Trophoblast cell (in vitro differentiated cells and primary cell): Measurements from ENCODE around the gene LHPP.
A peak's percentile ranks its signal among the peaks of the same experiment; 100 is the strongest.

Source experiments
- DNase-seq, 2 donors: peaks; one replicate each; pipeline ENCODE4 v3.0.0-alpha.2; 2016
- H2AFZ ChIP-seq: 2 replicates; pipeline ENCODE4 v1.6.1; 2013; ENCODE audit warnings: low read length, moderate library complexity, mild to moderate bottlenecking; ENCODE audit not compliant: insufficient read depth, poor library complexity
- H2AK5ac ChIP-seq: 2 replicates; pipeline ENCODE4 v1.6.1; 2013; ENCODE audit warnings: mild to moderate bottlenecking, low read length
- H2BK120ac ChIP-seq: 2 replicates; pipeline ENCODE4 v1.6.1; 2013; ENCODE audit warnings: low read length, mild to moderate bottlenecking, moderate library complexity; ENCODE audit not compliant: insufficient read depth, poor library complexity
- H2BK12ac ChIP-seq: 2 replicates; pipeline ENCODE4 v1.6.1; 2013; ENCODE audit warnings: mild to moderate bottlenecking, low read length, moderate library complexity
- H2BK5ac ChIP-seq: 2 replicates; pipeline ENCODE4 v1.6.1; 2013; ENCODE audit warnings: low read length, low read depth, moderate library complexity, mild to moderate bottlenecking; ENCODE audit not compliant: poor library complexity
- H3K14ac ChIP-seq: 2 replicates; pipeline ENCODE4 v1.6.1; 2013; ENCODE audit warnings: mild to moderate bottlenecking, low read length
- H3K18ac ChIP-seq: 2 replicates; pipeline ENCODE4 v1.6.1; 2013; ENCODE audit warnings: mild to moderate bottlenecking, low read length
- H3K23ac ChIP-seq: 2 replicates; pipeline ENCODE4 v1.6.1; 2013; ENCODE audit warnings: low read length
- H3K27ac ChIP-seq: 2 replicates; pipeline ENCODE4 v1.5.1; 2013; ENCODE audit warnings: low read depth, mild to moderate bottlenecking, inconsistent platforms, low read length, moderate library complexity
- H3K27me3 ChIP-seq: 2 replicates; pipeline ENCODE4 v1.6.1; 2013; ENCODE audit warnings: inconsistent platforms, mild to moderate bottlenecking, low read length, moderate library complexity; ENCODE audit not compliant: insufficient read depth
- H3K36me3 ChIP-seq, 2 experiments: 1 replicate in 1 of 2; 2 replicates in 1 of 2; pipeline ENCODE4 v1.6.1; 2013; ENCODE audit warnings: low read length in 2 of 2, mild to moderate bottlenecking in 2 of 2, moderate library complexity in 1 of 2; ENCODE audit not compliant: insufficient read depth in 2 of 2, control insufficient read depth in 1 of 2
- H3K4ac ChIP-seq: 2 replicates; pipeline ENCODE4 v1.6.1; 2013; ENCODE audit warnings: low read depth, mild to moderate bottlenecking, low read length, moderate library complexity
- H3K4me1 ChIP-seq, 2 experiments: 1 replicate in 1 of 2; 2 replicates in 1 of 2; pipeline ENCODE4 v1.6.1; 2013; ENCODE audit warnings: low read length in 2 of 2, mild to moderate bottlenecking in 2 of 2, moderate library complexity in 1 of 2; ENCODE audit not compliant: insufficient read depth in 2 of 2, control insufficient read depth in 1 of 2
- H3K4me2 ChIP-seq: 2 replicates; pipeline ENCODE4 v1.6.1; 2013; ENCODE audit warnings: inconsistent platforms, mild to moderate bottlenecking, low read length, moderate library complexity
- H3K4me3 ChIP-seq: 2 replicates; pipeline ENCODE4 v1.5.1; 2013; ENCODE audit warnings: mild to moderate bottlenecking, low read depth, low read length, inconsistent platforms
- H3K79me1 ChIP-seq: one replicate; pipeline ENCODE4 v1.6.1; 2013; ENCODE audit warnings: low read length
- H3K79me2 ChIP-seq: 2 replicates; pipeline ENCODE4 v1.6.1; 2013; ENCODE audit warnings: low read length, mild to moderate bottlenecking; ENCODE audit not compliant: control insufficient read depth, insufficient read depth, poor library complexity
- H3K9ac ChIP-seq: 2 replicates; pipeline ENCODE4 v1.6.1; 2013; ENCODE audit warnings: mild to moderate bottlenecking, low read length
- H3K9me3 ChIP-seq: 2 replicates; pipeline ENCODE4 v1.6.1; 2013; ENCODE audit warnings: low read depth, mild to moderate bottlenecking, control low read depth, inconsistent platforms, low read length; ENCODE audit not compliant: insufficient read depth
- H4K12ac ChIP-seq: 2 replicates; pipeline ENCODE4 v1.6.1; 2013; ENCODE audit warnings: low read depth, mild to moderate bottlenecking, low read length, moderate library complexity
- H4K8ac ChIP-seq: 2 replicates; pipeline ENCODE4 v1.6.1; 2013; ENCODE audit warnings: low read depth, mild to moderate bottlenecking, low read length, moderate library complexity
- H4K91ac ChIP-seq: one replicate; pipeline ENCODE4 v1.6.1; 2013; ENCODE audit warnings: low read depth, mild to moderate bottlenecking, low read length, moderate library complexity
- WGBS: extraction: QIAGEN DNeasy Blood & Tissue Kit; methylation state at CpG from one replicate; pipeline ENCODE4 v1.1.7; 2013; ENCODE audit warnings: missing lambda C conversion rate; ENCODE audit not compliant: insufficient read length, insufficient coverage; ENCODE audit errors: extremely low coverage; 5-methylcytosine and 5-hydroxymethylcytosine counted together

The LHPP gene

DNA sequence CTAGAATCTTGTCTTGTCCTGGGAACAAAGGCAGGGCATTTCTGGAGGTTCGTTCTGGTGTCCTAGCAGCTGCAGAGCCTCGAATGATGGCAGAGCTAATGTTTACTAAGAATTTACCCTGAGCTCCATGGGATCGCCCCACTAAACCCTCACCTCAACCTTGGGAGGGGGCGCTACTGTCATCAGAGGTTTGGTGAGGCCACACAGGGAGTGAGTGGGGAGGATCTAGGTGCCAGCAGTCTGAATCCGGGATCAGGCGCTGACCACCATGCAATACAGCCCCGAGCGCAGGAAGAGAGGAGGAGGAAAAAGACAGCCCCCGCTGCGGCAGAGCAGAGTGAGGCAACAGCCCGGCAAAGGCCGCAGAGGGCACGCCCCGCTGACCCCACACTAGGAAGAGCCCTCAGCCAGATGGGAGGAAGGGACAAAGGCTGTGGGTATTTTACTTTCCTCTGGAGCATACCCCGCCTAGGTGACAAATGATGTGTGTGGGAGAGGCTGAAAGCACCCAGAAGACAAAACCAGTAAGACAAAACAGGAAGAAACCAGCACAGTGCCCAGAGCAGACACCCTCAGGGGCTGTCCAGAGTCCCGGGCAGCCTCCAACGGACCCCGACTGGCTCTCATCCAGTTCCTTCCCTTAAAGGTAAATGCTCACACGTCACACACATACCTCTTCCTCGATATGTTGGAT is 179.1 kb downstream of the LHPP start:
- no peak overlapping the region for H4K8ac ChIP-seq
- peak overlapping the region; percentile 30 for H3K18ac ChIP-seq
- H3K79me2 ChIP-seq, result peaks cover 4% of the 10 kb centered on the region
- peak; percentile 29 to 55 for DNase-seq
- H3K4me1 ChIP-seq, result peaks cover 15 to 16% of the 10 kb centered on the region in 2 experiments
- no peak overlapping the region for H3K4ac ChIP-seq
- H2AFZ ChIP-seq, result no peak overlapping the region
- WGBS, result no CpG with 5 or more reads among the region's 20 CpGs
- no peak overlapping the region for H2BK12ac ChIP-seq
- H4K12ac ChIP-seq, result no peak overlapping the region
- no peak overlapping the region for H3K4me2 ChIP-seq
- H3K79me1 ChIP-seq, result peaks cover 4% of the 10 kb centered on the region
- H3K9me3 ChIP-seq, result peaks cover 2% of the 10 kb centered on the region
- no peak overlapping the region for H3K23ac ChIP-seq
- peaks cover 0 to 5% of the 10 kb centered on the region in 2 experiments for H3K36me3 ChIP-seq
- no peaks in the 10 kb centered on the region for H3K27me3 ChIP-seq
- peak overlapping the region; percentile 10 for H3K27ac ChIP-seq
- H2BK120ac ChIP-seq, result no peak overlapping the region
- H3K14ac ChIP-seq, result no peak overlapping the region
- H3K9ac ChIP-seq, result no peak overlapping the region
- H2AK5ac ChIP-seq, result no peak overlapping the region
- no peak overlapping the region for H4K91ac ChIP-seq
- no peak overlapping the region for H3K4me3 ChIP-seq
- no peak overlapping the region for H2BK5ac ChIP-seq

DNA sequence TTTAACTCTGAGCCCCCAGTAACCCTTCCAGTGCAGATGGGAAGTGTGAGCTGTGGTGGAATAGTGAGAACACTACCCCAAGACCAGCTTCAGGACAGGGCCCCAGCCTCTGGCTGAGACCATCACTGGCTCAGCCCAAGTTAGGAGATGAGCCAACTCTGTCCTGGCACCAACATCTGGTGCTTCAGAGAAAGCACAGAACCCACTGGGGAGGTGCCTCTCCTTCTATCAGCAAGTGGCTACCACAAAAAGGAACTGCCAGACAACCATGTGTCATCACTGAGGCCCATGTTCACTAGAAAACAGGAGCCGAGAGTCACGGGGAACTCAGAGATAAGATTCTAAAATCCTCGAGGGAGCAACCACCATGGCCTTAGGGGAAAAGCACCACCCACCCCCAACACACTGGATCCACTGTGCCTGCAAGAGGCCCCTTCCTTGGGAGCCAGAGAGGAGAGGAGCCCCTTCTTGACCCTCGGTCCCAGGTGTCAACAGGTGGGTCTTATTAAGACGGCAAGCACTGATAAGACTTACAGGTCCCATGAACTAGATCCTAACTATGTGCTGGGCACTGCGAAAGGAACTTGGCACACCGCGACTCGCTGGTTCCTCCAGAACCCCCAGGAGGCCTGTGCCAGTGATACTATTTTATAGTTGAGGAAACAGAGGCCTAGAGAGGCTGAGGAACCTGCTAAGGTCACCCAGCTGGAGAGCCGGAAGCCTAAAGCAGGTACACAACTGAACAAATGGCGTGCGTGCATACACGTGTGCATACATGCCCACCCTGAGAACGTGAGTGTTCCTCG is 179.9 kb downstream of the LHPP start:
- H3K14ac ChIP-seq, result no peak overlapping the region
- peaks cover 2% of the 10 kb centered on the region for H3K9me3 ChIP-seq
- no peak overlapping the region for H3K23ac ChIP-seq
- H4K12ac ChIP-seq, result no peak overlapping the region
- H3K4me3 ChIP-seq, result no peak overlapping the region
- no peaks in the 10 kb centered on the region for H3K27me3 ChIP-seq
- H3K4me1 ChIP-seq, result peaks cover 15 to 16% of the 10 kb centered on the region in 2 experiments
- H2AFZ ChIP-seq, result no peak overlapping the region
- peaks cover 0 to 5% of the 10 kb centered on the region in 2 experiments for H3K36me3 ChIP-seq
- H2BK12ac ChIP-seq, result no peak overlapping the region
- no peak overlapping the region for H4K91ac ChIP-seq
- H3K79me1 ChIP-seq, result peaks cover 4% of the 10 kb centered on the region
- H2BK120ac ChIP-seq, result no peak overlapping the region
- H3K79me2 ChIP-seq, result peaks cover 4% of the 10 kb centered on the region
- no peak overlapping the region for H2BK5ac ChIP-seq
- no peak overlapping the region for H3K9ac ChIP-seq
- no peak overlapping the region for H2AK5ac ChIP-seq
- no peak overlapping the region for H4K8ac ChIP-seq
- WGBS, result no CpG with 5 or more reads among the region's 15 CpGs
- peak overlapping the region; percentile 10 for H3K27ac ChIP-seq
- peak; percentile 9 to 32 for DNase-seq
- no peak overlapping the region for H3K4me2 ChIP-seq
- H3K18ac ChIP-seq, result no peak overlapping the region
- H3K4ac ChIP-seq, result no peak overlapping the region

GRCh38 chr10:124642088-124642710 is 180.6 kb downstream of the LHPP start:
- H3K79me2 ChIP-seq, result peaks cover 4% of the 10 kb centered on the region
- no CpG with 5 or more reads among the region's 20 CpGs for WGBS
- no peaks in the 10 kb centered on the region for H3K9me3 ChIP-seq
- H2BK5ac ChIP-seq, result no peak overlapping the region
- no peak overlapping the region for H3K18ac ChIP-seq
- no peak overlapping the region for H2AK5ac ChIP-seq
- H3K27ac ChIP-seq, result no peak overlapping the region
- H2BK120ac ChIP-seq, result no peak overlapping the region
- H3K4me3 ChIP-seq, result no peak overlapping the region
- H2BK12ac ChIP-seq, result no peak overlapping the region
- H4K91ac ChIP-seq, result no peak overlapping the region
- DNase-seq, result no peak
- no peak overlapping the region for H4K12ac ChIP-seq
- no peaks in the 10 kb centered on the region for H3K27me3 ChIP-seq
- H3K4me2 ChIP-seq, result no peak overlapping the region
- no peak overlapping the region for H3K14ac ChIP-seq
- H2AFZ ChIP-seq, result no peak overlapping the region
- no peak overlapping the region for H3K9ac ChIP-seq
- H4K8ac ChIP-seq, result no peak overlapping the region
- no peak overlapping the region for H3K4ac ChIP-seq
- peaks cover 4% of the 10 kb centered on the region for H3K79me1 ChIP-seq
- H3K4me1 ChIP-seq, result peaks cover 15 to 16% of the 10 kb centered on the region in 2 experiments
- H3K23ac ChIP-seq, result no peak overlapping the region
- peaks cover 0 to 5% of the 10 kb centered on the region in 2 experiments for H3K36me3 ChIP-seq

- no peak for DNase-seq
- Histone ChIP-seq H3K27me3 (no peaks in the 10 kb centered on the region), H3K79me2 (peaks cover 4% of the 10 kb centered on the region), H3K14ac (no peak overlapping the region), H2AFZ (no peak overlapping the region), H3K23ac (no peak overlapping the region), H3K18ac (no peak overlapping the region), H4K12ac (no peak overlapping the region), H2AK5ac (no peak overlapping the region), H3K4ac (no peak overlapping the region), H2BK12ac (no peak overlapping the region), H2BK5ac (no peak overlapping the region), H3K79me1 (peaks cover 4% of the 10 kb centered on the region), H4K8ac (no peak overlapping the region), H3K4me1 (peaks cover 15 to 16% of the 10 kb centered on the region in 2 experiments), H3K36me3 (peaks cover 0 to 5% of the 10 kb centered on the region in 2 experiments), H3K9me3 (peaks cover 3% of the 10 kb centered on the region), H3K9ac (no peak overlapping the region), H3K27ac (no peak overlapping the region), H2BK120ac (no peak overlapping the region), H3K4me2 (no peak overlapping the region), H4K91ac (no peak overlapping the region), H3K4me3 (no peak overlapping the region)
- WGBS, result no CpG with 5 or more reads among the region's 30 CpGs
Measured at GRCh38 chr10:124643330-124644009, 181.8 kb downstream of the LHPP start.
